Esophagus squamous epithelium (tissue), 5 donors: ENCODE measurements around the gene SRPK3. TPM values are rescaled to one million over a fixed set of nuclear protein-coding genes. Genes with fewer than 3 reads are reported as not detected.
A peak's percentile ranks its signal among the peaks of the same experiment; 100 is the strongest.

Source experiments
- DNase-seq: peaks from one replicate; lab custom pipeline; 2025; lab: John Stamatoyannopoulos, UW
- H3K27ac ChIP-seq, 4 donors: fragments of 200-600 bp; sonication (generic); one replicate each; pipeline ENCODE4 v1.5.1; 2016 to 2019; ENCODE audit warnings: mild to moderate bottlenecking in 1 of 4
- H3K27me3 ChIP-seq, 4 donors: fragments of 200-600 bp; sonication (generic); 1 replicate in 3 of 4; 2 replicates in 1 of 4; pipeline versions ENCODE4 v1.5.1 to v1.6.0; 2017 to 2021; ENCODE audit warnings: antibody characterized with exemption in 1 of 4
- H3K36me3 ChIP-seq, 3 donors: fragments of 200-600 bp; sonication (generic); one replicate each; pipeline ENCODE4 v1.5.1; 2016 to 2019
- H3K4me1 ChIP-seq, 3 donors: fragments of 200-600 bp; sonication (generic); one replicate each; pipeline ENCODE4 v1.5.1; 2017 to 2019
- H3K4me3 ChIP-seq, 4 donors: fragments of 200-600 bp; sonication (generic); 1 replicate in 3 of 4; 2 replicates in 1 of 4; pipeline ENCODE4 v1.5.1; 2016 to 2019; ENCODE audit warnings: mild to moderate bottlenecking in 2 of 4, moderate library complexity in 1 of 4
- H3K9me3 ChIP-seq, 3 donors: fragments of 200-600 bp; sonication (generic); one replicate each; pipeline ENCODE4 v1.5.1; 2016 to 2019
- CTCF ChIP-seq, 6 experiments: fragments of 450-650 bp in 4 of 6; fragments of 200-600 bp in 2 of 6; sonication (generic) in 2 of 6; IDR thresholded peaks; one replicate each; pipeline ENCODE4 v1.5.1; 2016 to 2019; ENCODE audit warnings: antibody characterized with exemption in 6 of 6, mild to moderate bottlenecking in 4 of 6, moderate library complexity in 4 of 6
- POLR2A ChIP-seq, 4 donors: fragments of 450-650 bp; IDR thresholded peaks; one replicate each; pipeline ENCODE4 v1.6.1; 2017; ENCODE audit warnings: antibody characterized with exemption in 4 of 4, mild to moderate bottlenecking in 4 of 4, moderate library complexity in 3 of 4
- WGBS, 2 donors: methylation state at CpG; one replicate each; pipeline ENCODE4 v1.1.5; 2018; 5-methylcytosine and 5-hydroxymethylcytosine counted together
- intact Hi-C: fragments of 100-400 bp; cut with DNase I; formaldehyde crosslinking; loops from one replicate; pipeline ENCODE4 v1.15.0; 2022
- total RNA-seq, 4 donors: library from RNA; depleted of rRNA; stranded (reverse); fragments of >200 nt; gene quantifications; one replicate each; pipeline ENCODE4 v1.1.0, GENCODE V29; 2016
- donor health status: DM: yes; HTN: yes; CAD: no.

Gene SRPK3
- total RNA-seq, 4 donors from 2014 or later = 0.09 to 0.38 (median 0.15) TPM; not detected in 1

GRCh38 chrX:153804100-153804595, 23.3 kb downstream of the SRPK3 start:
- TF ChIP-seq CTCF (IDR thresholded peaks at IDR 0.05) = no peak
- no peak for TF ChIP-seq POLR2A (IDR thresholded peaks at IDR 0.05)
- WGBS, 2 donors = no CpG with 5 or more reads among the region's 34 CpGs
- no peak for DNase-seq

GRCh38 chrX:153804621-153805020, 23.8 kb downstream of the SRPK3 start:
- no peaks in the 10 kb centered on the region for H3K27me3 ChIP-seq
- peaks cover 0 to 26% (median 3%) of the 10 kb centered on the region in 3 donors for H3K4me1 ChIP-seq
- no peak overlapping the region for H3K27ac ChIP-seq
- DNase-seq = no peak
- no peak for TF ChIP-seq CTCF (IDR thresholded peaks at IDR 0.05)
- intact Hi-C loops = no loop called here
- 95% methylated on average over 20 of the region's 25 CpGs; no CpG with 5 or more reads in 1 of the 2 donors for WGBS, 2 donors
- no peak overlapping the region for H3K4me3 ChIP-seq
- H3K36me3 ChIP-seq = no peaks in the 10 kb centered on the region
- no peaks in the 10 kb centered on the region for H3K9me3 ChIP-seq

More at GRCh38 chrX:153804100-153804595, 23.3 kb downstream of the SRPK3 start:
- Histone ChIP-seq H3K9me3 (no peaks in the 10 kb centered on the region), H3K4me3 (no peak overlapping the region), H3K27ac (no peak overlapping the region), H3K4me1 (peaks cover 0 to 26% (median 3%) of the 10 kb centered on the region in 3 donors), H3K27me3 (no peaks in the 10 kb centered on the region), H3K36me3 (peaks cover 0 to 2% (median 0%) of the 10 kb centered on the region in 3 donors)
- intact Hi-C loops = no loop called here

- H3K9me3 ChIP-seq = no peaks in the 10 kb centered on the region
- WGBS, 2 donors = 67% methylated on average over 1 of the region's 13 CpGs; no CpG with 5 or more reads in 1 of the 2 donors
- H3K36me3 ChIP-seq = no peaks in the 10 kb centered on the region
- peaks cover 0 to 26% (median 3%) of the 10 kb centered on the region in 3 donors for H3K4me1 ChIP-seq
- no peak for DNase-seq
- H3K27ac ChIP-seq = peak overlapping the region in 1 of 4 donors; percentile 63
- intact Hi-C loops = no loop called here
- H3K4me3 ChIP-seq = no peak overlapping the region
- H3K27me3 ChIP-seq = no peaks in the 10 kb centered on the region
- no peak for TF ChIP-seq CTCF (IDR thresholded peaks at IDR 0.05)
- TF ChIP-seq POLR2A (IDR thresholded peaks at IDR 0.05) = no peak
Observed at GRCh38 chrX:153805436-153805835, 24.6 kb downstream of the SRPK3 start.

- Histone ChIP-seq H3K27ac (no peak overlapping the region), H3K36me3 (no peaks in the 10 kb centered on the region), H3K27me3 (no peaks in the 10 kb centered on the region), H3K4me1 (peaks cover 0 to 26% (median 3%) of the 10 kb centered on the region in 3 donors), H3K4me3 (no peak overlapping the region), H3K9me3 (no peaks in the 10 kb centered on the region)
- TF ChIP-seq CTCF (IDR thresholded peaks at IDR 0.05) (peak in 1 of 6 experiments; percentile 5), POLR2A (IDR thresholded peaks at IDR 0.05) (no peak)
- intact Hi-C loops = no loop called here
- WGBS, 2 donors = 92% methylated on average over 2 of the region's 28 CpGs; no CpG with 5 or more reads in 1 of the 2 donors
- DNase-seq = no peak
Observed at GRCh38 chrX:153806999-153807575, 26.2 kb downstream of the SRPK3 start.

GRCh38 chrX:153807976-153808375, 27.1 kb downstream of the SRPK3 start:
- H3K27ac ChIP-seq = no peak overlapping the region
- no peak for TF ChIP-seq CTCF (IDR thresholded peaks at IDR 0.05)
- no peak for TF ChIP-seq POLR2A (IDR thresholded peaks at IDR 0.05)
- no peak for DNase-seq
- no peak overlapping the region for H3K4me3 ChIP-seq
- intact Hi-C loops = no loop called here
- 83 to 93% methylated on average over 9 to 12 of the region's 19 CpGs for WGBS, 2 donors
- peaks cover 0 to 26% (median 3%) of the 10 kb centered on the region in 3 donors for H3K4me1 ChIP-seq
- no peaks in the 10 kb centered on the region for H3K27me3 ChIP-seq
- H3K36me3 ChIP-seq = no peaks in the 10 kb centered on the region
- no peaks in the 10 kb centered on the region for H3K9me3 ChIP-seq
